Fibroblast of the aortic adventitia (primary cell): ENCODE results near the gene ITPR1. TPM values are rescaled to one million over a fixed set of nuclear protein-coding genes. Genes with fewer than 3 reads are reported as not detected.
A peak's percentile ranks its signal among the peaks of the same experiment; 100 is the strongest.

Experiments
- DNase-seq: peaks from one replicate; pipeline ENCODE4 v3.0.0-alpha.2; 2010; ENCODE audit warnings: low read depth
- H3K4me3 ChIP-seq: 2 replicates; pipeline ENCODE4 v1.5.1; 2011; ENCODE audit warnings: low read depth, mild to moderate bottlenecking, control low read depth, low read length, moderate library complexity
- total RNA-seq: library from RNA; depleted of rRNA; stranded (reverse); fragments of >200 nt; gene quantifications from 2 replicates; pipeline ENCODE4 v1.2.3, GENCODE V29; 2012; ENCODE audit warnings: low replicate concordance
- TF ChIP-seq, protein P1 (sequence below): IDR thresholded peaks from 2 replicates; pipeline ENCODE4 v1.5.1; 2011; ENCODE audit warnings: mild to moderate bottlenecking, low read length, control low read depth, inconsistent platforms; ENCODE audit not compliant: insufficient read depth

Gene ITPR1
- total RNA-seq, 1 donor, result 8.9 TPM

GRCh38 chr3:4696266-4696665 is 203.1 kb downstream of the ITPR1 start:
- TF ChIP-seq, protein P1, sequence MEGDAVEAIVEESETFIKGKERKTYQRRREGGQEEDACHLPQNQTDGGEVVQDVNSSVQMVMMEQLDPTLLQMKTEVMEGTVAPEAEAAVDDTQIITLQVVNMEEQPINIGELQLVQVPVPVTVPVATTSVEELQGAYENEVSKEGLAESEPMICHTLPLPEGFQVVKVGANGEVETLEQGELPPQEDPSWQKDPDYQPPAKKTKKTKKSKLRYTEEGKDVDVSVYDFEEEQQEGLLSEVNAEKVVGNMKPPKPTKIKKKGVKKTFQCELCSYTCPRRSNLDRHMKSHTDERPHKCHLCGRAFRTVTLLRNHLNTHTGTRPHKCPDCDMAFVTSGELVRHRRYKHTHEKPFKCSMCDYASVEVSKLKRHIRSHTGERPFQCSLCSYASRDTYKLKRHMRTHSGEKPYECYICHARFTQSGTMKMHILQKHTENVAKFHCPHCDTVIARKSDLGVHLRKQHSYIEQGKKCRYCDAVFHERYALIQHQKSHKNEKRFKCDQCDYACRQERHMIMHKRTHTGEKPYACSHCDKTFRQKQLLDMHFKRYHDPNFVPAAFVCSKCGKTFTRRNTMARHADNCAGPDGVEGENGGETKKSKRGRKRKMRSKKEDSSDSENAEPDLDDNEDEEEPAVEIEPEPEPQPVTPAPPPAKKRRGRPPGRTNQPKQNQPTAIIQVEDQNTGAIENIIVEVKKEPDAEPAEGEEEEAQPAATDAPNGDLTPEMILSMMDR, result no peak
- no peak for DNase-seq
- H3K4me3 ChIP-seq, result no peak overlapping the region

GRCh38 chr3:4698125-4698821 is 205.1 kb downstream of the ITPR1 start:
- TF ChIP-seq, protein P1, result no peak
- DNase-seq, result no peak
- no peak overlapping the region for H3K4me3 ChIP-seq

DNA sequence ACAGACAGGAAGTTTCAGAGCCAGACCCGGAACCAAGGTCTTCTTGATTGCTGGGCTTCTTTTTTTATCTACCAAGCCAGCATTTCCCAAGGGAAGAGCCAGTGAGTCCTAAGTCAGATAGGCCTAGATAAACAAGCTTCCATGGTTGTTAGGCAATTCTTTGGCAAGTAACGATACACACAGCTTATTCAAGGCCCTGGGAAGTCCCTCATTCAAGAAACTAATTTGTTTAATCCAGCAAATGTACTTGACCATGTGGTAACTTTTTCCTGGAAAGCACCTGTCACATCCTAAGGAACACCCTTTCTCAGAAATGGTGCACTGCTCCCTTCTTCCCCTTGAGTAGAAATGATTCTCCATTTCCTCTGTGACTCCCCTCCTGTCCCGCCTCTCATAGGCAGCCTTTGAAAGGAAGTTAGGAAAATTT is 209.9 kb downstream of the ITPR1 start:
- DNase-seq, result peak; percentile 66
- H3K4me3 ChIP-seq, result no peak overlapping the region
- TF ChIP-seq, protein P1, result no peak

GRCh38 chr3:4704552-4704951 is 211.4 kb downstream of the ITPR1 start:
- no peak for DNase-seq
- TF ChIP-seq, protein P1, result no peak
- no peak overlapping the region for H3K4me3 ChIP-seq

DNA sequence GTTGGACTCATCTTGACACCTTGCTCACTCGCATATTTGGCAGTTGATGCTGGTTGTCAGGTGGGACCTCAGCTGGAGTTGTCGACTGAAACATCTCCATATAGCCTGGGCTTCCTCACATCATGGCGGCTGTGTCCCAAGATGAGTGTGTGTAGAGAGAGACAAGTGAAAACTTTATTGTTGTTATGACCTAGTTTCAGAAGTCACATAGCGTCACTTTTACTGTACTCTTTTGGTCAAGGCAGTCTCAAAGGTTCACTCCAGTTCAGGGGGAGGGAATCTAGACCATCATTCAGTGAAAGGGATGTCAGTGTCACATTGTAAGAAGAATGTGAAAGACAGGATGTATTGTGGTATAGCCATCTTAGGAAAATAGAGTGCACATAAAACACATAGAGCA is 214.2 kb downstream of the ITPR1 start:
- no peak for DNase-seq
- TF ChIP-seq, protein P1, result no peak
- no peak overlapping the region for H3K4me3 ChIP-seq

GRCh38 chr3:4708230-4708629 is 215.1 kb downstream of the ITPR1 start:
- DNase-seq, result no peak
- no peak overlapping the region for H3K4me3 ChIP-seq
- TF ChIP-seq, protein P1, result no peak

DNA sequence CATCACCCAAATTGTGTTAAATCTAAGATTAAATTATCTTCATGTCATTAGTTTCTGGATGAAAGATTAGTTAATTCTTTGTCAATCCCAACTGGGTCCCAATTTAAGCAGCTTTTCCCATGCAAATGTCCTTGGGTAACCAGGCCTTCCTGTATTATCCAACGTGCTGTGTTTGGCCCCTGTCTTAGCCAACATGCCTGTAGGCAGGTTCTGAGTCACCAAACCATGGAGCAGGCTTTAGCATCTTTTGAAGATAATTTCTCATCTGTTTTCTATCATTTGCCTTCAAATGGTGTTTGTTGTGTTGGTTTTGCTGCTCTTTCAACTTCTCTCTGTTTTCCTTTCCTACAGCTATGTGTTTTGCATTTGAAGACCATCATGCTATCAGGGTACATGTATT is 216.2 kb downstream of the ITPR1 start:
- peak; percentile 53 for DNase-seq
- no peak overlapping the region for H3K4me3 ChIP-seq
- TF ChIP-seq, protein P1, result no peak
